ENCODE results near the gene MXRA7. TPM values are rescaled to one million over a fixed set of nuclear protein-coding genes. Genes with fewer than 3 reads are reported as not detected.

The MXRA7 gene
- total and polyA plus RNA-seq, 2 donors (not counting 3 experiments of a cell fraction or from before 2014, with no cell fraction given), result 49.5 to 95.8 TPM

DNA sequence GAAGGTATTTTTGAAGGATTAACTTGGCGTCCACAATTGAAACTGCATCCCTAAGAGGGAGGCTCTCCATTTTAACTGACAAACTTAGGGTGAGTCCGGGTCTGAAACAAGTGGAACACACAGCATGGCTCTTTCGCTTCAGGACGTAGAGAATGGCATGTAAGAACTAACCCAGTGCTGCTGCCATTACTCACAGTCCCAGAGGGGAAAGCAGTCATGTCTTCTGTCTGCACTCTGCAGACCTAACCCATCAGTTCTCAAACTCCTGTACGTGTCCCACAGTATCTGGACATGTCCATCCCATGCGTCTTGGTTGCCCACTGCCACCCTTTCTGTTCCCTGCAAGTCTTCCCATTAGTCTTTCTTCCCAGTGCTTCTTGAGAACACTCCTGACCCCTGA is 67.8 kb downstream of the MXRA7 start:
- Histone ChIP-seq H4K20me1 (replicated peaks; ENCODE audit: control insufficient read depth, extremely low read depth, insufficient read depth, low read length) (no peaks in the 10 kb centered on the region), H3K36me3 (ENCODE audit: control insufficient read depth in 2 of 2, extremely low read depth in 1 of 2, insufficient read depth in 2 of 2, low read length in 2 of 2) (no peaks in the 10 kb centered on the region), H3K4me1 (ENCODE audit: control insufficient read depth, extremely low read depth, insufficient read depth, low read length) (no peaks in the 10 kb centered on the region), H3K9me1 (replicated peaks; ENCODE audit: control insufficient read depth, extremely low read depth, insufficient read depth, low read length) (no peaks in the 10 kb centered on the region), H3K27me3 (ENCODE audit: control insufficient read depth in 2 of 2, insufficient read depth in 2 of 2, low read length in 2 of 2) (peaks cover 3 to 9% of the 10 kb centered on the region in 2 experiments), H3K9ac (replicated peaks; ENCODE audit: extremely low read depth, insufficient read depth, low read length) (no peak overlapping the region), H2AFZ (ENCODE audit: low read depth, low read length) (no peak overlapping the region), H3K4me2 (ENCODE audit: insufficient read depth, low read length) (no peak overlapping the region), H3K27ac (ENCODE audit: insufficient read depth, low read depth, low read length) (no peak overlapping the region), H3K9me3 (replicated peaks; ENCODE audit: control insufficient read depth, insufficient read depth, low read length) (no peaks in the 10 kb centered on the region), H3K79me2 (ENCODE audit: control insufficient read depth, insufficient read depth, low read length) (no peaks in the 10 kb centered on the region), H3K4me3 (replicated peaks in 1 of 3; ENCODE audit: insufficient read depth in 1 of 3, low read depth in 1 of 3, low read length in 3 of 3) (no peak overlapping the region)
- TF ChIP-seq JUN (IDR thresholded peaks at IDR 0.05; ENCODE audit: borderline replicate concordance, insufficient read depth, insufficient read length, low read depth) (no peak), POLR2A (IDR thresholded peaks at IDR 0.05; ENCODE audit: low read depth, low read length) (no peak), FOS (IDR thresholded peaks at IDR 0.05; ENCODE audit: borderline replicate concordance, insufficient read depth, low read length) (no peak), GATA2 (IDR thresholded peaks at IDR 0.05; ENCODE audit: insufficient read depth, insufficient read length, low read depth, low read length) (no peak), POLR2AphosphoS5 (IDR thresholded peaks at IDR 0.05; ENCODE audit: insufficient read depth, low read depth, low read length) (no peak), EZH2 (IDR thresholded peaks at IDR 0.05; ENCODE audit: borderline replicate concordance, low read depth, low read length, severe bottlenecking) (no peak), MYC (IDR thresholded peaks at IDR 0.05; ENCODE audit: low read depth, low read length) (no peak)
- TF ChIP-seq, protein P1, sequence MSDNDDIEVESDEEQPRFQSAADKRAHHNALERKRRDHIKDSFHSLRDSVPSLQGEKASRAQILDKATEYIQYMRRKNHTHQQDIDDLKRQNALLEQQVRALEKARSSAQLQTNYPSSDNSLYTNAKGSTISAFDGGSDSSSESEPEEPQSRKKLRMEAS (IDR thresholded peaks at IDR 0.05; ENCODE audit: insufficient read depth, insufficient read length), result no peak
- TF ChIP-seq, protein P2, sequence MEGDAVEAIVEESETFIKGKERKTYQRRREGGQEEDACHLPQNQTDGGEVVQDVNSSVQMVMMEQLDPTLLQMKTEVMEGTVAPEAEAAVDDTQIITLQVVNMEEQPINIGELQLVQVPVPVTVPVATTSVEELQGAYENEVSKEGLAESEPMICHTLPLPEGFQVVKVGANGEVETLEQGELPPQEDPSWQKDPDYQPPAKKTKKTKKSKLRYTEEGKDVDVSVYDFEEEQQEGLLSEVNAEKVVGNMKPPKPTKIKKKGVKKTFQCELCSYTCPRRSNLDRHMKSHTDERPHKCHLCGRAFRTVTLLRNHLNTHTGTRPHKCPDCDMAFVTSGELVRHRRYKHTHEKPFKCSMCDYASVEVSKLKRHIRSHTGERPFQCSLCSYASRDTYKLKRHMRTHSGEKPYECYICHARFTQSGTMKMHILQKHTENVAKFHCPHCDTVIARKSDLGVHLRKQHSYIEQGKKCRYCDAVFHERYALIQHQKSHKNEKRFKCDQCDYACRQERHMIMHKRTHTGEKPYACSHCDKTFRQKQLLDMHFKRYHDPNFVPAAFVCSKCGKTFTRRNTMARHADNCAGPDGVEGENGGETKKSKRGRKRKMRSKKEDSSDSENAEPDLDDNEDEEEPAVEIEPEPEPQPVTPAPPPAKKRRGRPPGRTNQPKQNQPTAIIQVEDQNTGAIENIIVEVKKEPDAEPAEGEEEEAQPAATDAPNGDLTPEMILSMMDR (IDR thresholded peaks at IDR 0.05; ENCODE audit: extremely low read depth in 1 of 2, insufficient read depth in 1 of 2, low read depth in 1 of 2, low read length in 2 of 2), result no peak
- no peak for FAIRE-seq
- ChIA-PET POLR2A (interaction anchor here (0.7 kb wide), 1 partner anchor 468 kb away, joined by 3 read pairs; no protein-coding TSS in a partner anchor), CTCF (interaction anchor here (1.1 kb wide), 1 partner anchor 119 kb away, joined by 3 read pairs; no protein-coding TSS in a partner anchor)
- no TSS peak for BruUV-seq (replicated peaks)
- no peak for DNase-seq (ENCODE audit: low read depth, low spot score)
- intact Hi-C loops (cut with micrococcal nuclease), result no loop called here
- dilution Hi-C loops (cut with MboI; ENCODE audit: extremely low pct_ligation_motif_present, low sequenced_read_pairs), result no loop called here
